HEK293 (cell line): ENCODE measurements around the gene B4GALT5.

ENCODE experiments used
- CTCF ChIA-PET: fragments of 350-600 bp; formaldehyde crosslinking; extraction: SDS; loops from one replicate; lab custom pipeline; 2021; ENCODE audit warnings: antibody characterized with exemption; lab: Yijun Ruan, JAX
- POLR2A ChIA-PET: fragments of 300-600 bp; formaldehyde crosslinking; extraction: SDS; loops from one replicate; lab custom pipeline; 2020; ENCODE audit warnings: antibody characterized with exemption, inconsistent platforms; lab: Yijun Ruan, JAX
- H3K27ac ChIP-seq: fragments of 200-500 bp; sonication (Bioruptor generic); 2 replicates; pipeline ENCODE4 v1.5.1; 2014; ENCODE audit warnings: low read depth, low read length, control low read depth, inconsistent platforms; ENCODE audit errors: extremely low read depth
- H3K36me3 ChIP-seq, 2 experiments: fragments of 200-500 bp in 1 of 2; sonication (Bioruptor generic) in 1 of 2; 1 replicate in 1 of 2; 2 replicates in 1 of 2; pipeline ENCODE4 v1.5.1; 2014 to 2017; ENCODE audit warnings: inconsistent platforms in 2 of 2, low read length in 2 of 2; ENCODE audit not compliant: control insufficient read depth in 2 of 2, insufficient read depth in 1 of 2
- H3K4me1 ChIP-seq: fragments of 200-500 bp; sonication (Bioruptor generic); 2 replicates; pipeline ENCODE4 v1.5.1; 2014; ENCODE audit warnings: mild to moderate bottlenecking, low read length, inconsistent platforms; ENCODE audit not compliant: control insufficient read depth, insufficient read depth
- H3K4me3 ChIP-seq: 2 replicates; pipeline ENCODE4 v1.5.1; 2011; ENCODE audit warnings: low read depth, mild to moderate bottlenecking, control low read depth, low read length, moderate library complexity
- H3K9me3 ChIP-seq: fragments of 200-500 bp; sonication (Bioruptor generic); 2 replicates; pipeline ENCODE4 v1.5.1; 2014; ENCODE audit warnings: low read depth, low read length, inconsistent platforms; ENCODE audit not compliant: control insufficient read depth, insufficient read depth
- ATF2 ChIP-seq: fragments of 450-650 bp; formaldehyde crosslinking; IDR thresholded peaks from 2 replicates; pipeline ENCODE4 v1.5.1; 2016; ENCODE audit warnings: missing biosample characterization, missing genetic modification characterization, low read depth
- BCL11A ChIP-seq: fragments of 450-650 bp; formaldehyde crosslinking; IDR thresholded peaks from 2 replicates; pipeline ENCODE4 v1.5.1; 2016; ENCODE audit warnings: low read depth, missing biosample characterization, missing genetic modification characterization
- ELK4 ChIP-seq: IDR thresholded peaks from 2 replicates; pipeline ENCODE4 v1.6.1; 2011; ENCODE audit warnings: mild to moderate bottlenecking, low read depth, low read length, borderline replicate concordance
- MZF1 ChIP-seq: fragments of 450-650 bp; formaldehyde crosslinking; IDR thresholded peaks from 2 replicates; pipeline ENCODE4 v1.5.1; 2017; ENCODE audit warnings: missing biosample characterization, missing genetic modification characterization, borderline replicate concordance
- PRDM6 ChIP-seq: fragments of 450-650 bp; formaldehyde crosslinking; IDR thresholded peaks from 2 replicates; pipeline ENCODE4 v1.5.1; 2017; ENCODE audit warnings: missing biosample characterization, missing genetic modification characterization
- SALL2 ChIP-seq: fragments of 450-650 bp; formaldehyde crosslinking; IDR thresholded peaks from 2 replicates; pipeline ENCODE4 v1.5.0; 2017; ENCODE audit warnings: missing biosample characterization, mild to moderate bottlenecking, missing genetic modification characterization, borderline replicate concordance
- SP7 ChIP-seq: fragments of 450-650 bp; formaldehyde crosslinking; IDR thresholded peaks from 2 replicates; pipeline ENCODE4 v1.5.1; 2016; ENCODE audit warnings: missing biosample characterization, missing genetic modification characterization
- ZBTB17 ChIP-seq: fragments of 450-650 bp; formaldehyde crosslinking; IDR thresholded peaks from 2 replicates; pipeline ENCODE4 v1.5.1; 2016; ENCODE audit warnings: missing biosample characterization, missing genetic modification characterization
- ZBTB20 ChIP-seq: fragments of 450-650 bp; formaldehyde crosslinking; IDR thresholded peaks from 2 replicates; pipeline ENCODE4 v1.5.1; 2016; ENCODE audit warnings: missing biosample characterization, missing genetic modification characterization
- ZBTB7A ChIP-seq: fragments of 450-650 bp; formaldehyde crosslinking; IDR thresholded peaks from 2 replicates; pipeline ENCODE4 v1.5.1; 2016; ENCODE audit warnings: low read depth, missing biosample characterization, missing genetic modification characterization
- ZEB2 ChIP-seq: fragments of 450-650 bp; formaldehyde crosslinking; IDR thresholded peaks from 2 replicates; pipeline ENCODE4 v1.5.1; 2016; ENCODE audit warnings: missing biosample characterization, missing genetic modification characterization
- ZNF211 ChIP-seq: fragments of 450-650 bp; formaldehyde crosslinking; IDR thresholded peaks from 2 replicates; pipeline ENCODE4 v1.5.1; 2016; ENCODE audit warnings: low read depth, missing biosample characterization, missing genetic modification characterization
- ZNF223 ChIP-seq: fragments of 450-650 bp; formaldehyde crosslinking; IDR thresholded peaks from 2 replicates; pipeline ENCODE4 v1.5.1; 2016; ENCODE audit warnings: missing biosample characterization, missing genetic modification characterization
- ZNF394 ChIP-seq: fragments of 450-650 bp; formaldehyde crosslinking; IDR thresholded peaks from 2 replicates; pipeline ENCODE4 v1.5.1; 2016; ENCODE audit warnings: missing biosample characterization, missing genetic modification characterization, mild to moderate bottlenecking, moderate library complexity, borderline replicate concordance
- ZNF404 ChIP-seq: fragments of 450-650 bp; formaldehyde crosslinking; IDR thresholded peaks from 2 replicates; pipeline ENCODE4 v1.5.1; 2017; ENCODE audit warnings: missing biosample characterization, missing genetic modification characterization
- ZNF449 ChIP-seq: fragments of 450-650 bp; formaldehyde crosslinking; IDR thresholded peaks from 2 replicates; pipeline ENCODE4 v1.5.1; 2017; ENCODE audit warnings: missing biosample characterization, mild to moderate bottlenecking, missing genetic modification characterization, moderate library complexity
- ZNF560 ChIP-seq: fragments of 450-650 bp; formaldehyde crosslinking; IDR thresholded peaks from 2 replicates; pipeline ENCODE4 v1.5.1; 2017; ENCODE audit warnings: missing biosample characterization, missing genetic modification characterization, borderline replicate concordance
- ZNF629 ChIP-seq: fragments of 450-650 bp; formaldehyde crosslinking; IDR thresholded peaks from 2 replicates; pipeline ENCODE4 v1.5.1; 2017; ENCODE audit warnings: missing biosample characterization, missing genetic modification characterization
- ZNF785 ChIP-seq: fragments of 450-650 bp; formaldehyde crosslinking; IDR thresholded peaks from 2 replicates; pipeline ENCODE4 v1.5.1; 2016; ENCODE audit warnings: missing biosample characterization, missing genetic modification characterization
- TF ChIP-seq, protein P1 (sequence below): fragments of 450-650 bp; formaldehyde crosslinking; IDR thresholded peaks from 2 replicates; pipeline ENCODE4 v1.5.1; 2016; ENCODE audit warnings: missing biosample characterization, missing genetic modification characterization

B4GALT5 gene

GRCh38 chr20:49633643-49634042 lies 80.0 kb downstream of the B4GALT5 start:
- H3K27ac ChIP-seq = no peak overlapping the region
- TF ChIP-seq BCL11A = no peak
- peak; percentile 45; the same call in 1 of the 2 replicates for TF ChIP-seq ZBTB20 (tag by site-specific recombination)
- TF ChIP-seq ATF2 (tag by site-specific recombination) = peak; percentile 31; the same call in 1 of the 2 replicates
- TF ChIP-seq ZNF629 = peak; percentile 30; the same call in 1 of the 2 replicates
- TF ChIP-seq, all 188 proteins: peak for 3
- ChIA-PET CTCF (interaction anchor here (0.6 kb wide), 1 partner anchor 9 kb away, joined by 3 read pairs; no protein-coding TSS in a partner anchor), POLR2A (no interaction called here)
- no peaks in the 10 kb centered on the region for H3K9me3 ChIP-seq
- H3K4me3 ChIP-seq = no peak overlapping the region
- H3K36me3 ChIP-seq = peaks cover 10 to 45% of the 10 kb centered on the region in 2 experiments
- H3K4me1 ChIP-seq = no peaks in the 10 kb centered on the region

- TF ChIP-seq ZNF785 (tag by site-specific recombination) (no peak), ZBTB17 (peak; percentile 82)
- no peaks in the 10 kb centered on the region for H3K4me1 ChIP-seq
Measured at GRCh38 chr20:49633023-49633422, 80.7 kb downstream of the B4GALT5 start.

DNA sequence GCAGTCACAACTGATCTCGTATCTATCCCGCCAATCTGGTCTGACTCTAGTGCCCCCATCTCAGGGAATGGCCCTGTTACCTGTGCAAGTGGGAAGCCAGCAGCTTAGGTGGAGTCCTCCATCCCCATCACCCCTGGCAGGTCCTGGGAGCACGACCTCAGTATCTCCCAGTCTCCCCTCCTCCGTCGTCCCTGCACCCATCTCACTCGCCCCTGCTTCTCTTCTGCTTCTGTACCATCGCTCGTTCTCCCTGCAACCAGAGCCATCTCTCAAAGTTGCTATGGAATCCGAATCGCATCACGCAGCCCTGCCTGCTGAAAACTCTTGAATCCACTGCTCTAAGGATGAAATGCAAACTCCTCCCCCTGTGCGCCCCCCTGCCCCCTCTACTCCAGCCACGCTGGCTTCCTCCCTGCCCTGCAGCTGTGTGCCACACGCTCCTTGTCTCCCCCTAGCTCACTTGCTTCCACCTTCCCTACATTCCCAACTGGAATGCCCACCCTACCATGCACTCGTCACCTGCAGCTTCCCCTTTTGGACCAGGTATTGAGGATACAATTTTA lies 81.7 kb downstream of the B4GALT5 start:
- CTCF ChIA-PET = interaction anchor here (0.6 kb wide), 2 partner anchors 174 to 257 kb away, joined by 3 to 8 read pairs; no protein-coding TSS in a partner anchor
- Histone ChIP-seq H3K4me1 (no peaks in the 10 kb centered on the region), H3K36me3 (peaks cover 0 to 30% of the 10 kb centered on the region in 2 experiments; a peak in 2 of 3 replicates), H3K9me3 (no peaks in the 10 kb centered on the region), H3K27ac (no peak overlapping the region), H3K4me3 (no peak overlapping the region)
- POLR2A ChIA-PET = no interaction called here
- TF ChIP-seq MZF1 (tag by site-specific recombination) = no peak
- TF ChIP-seq ZNF560 (tag by site-specific recombination) = no peak
- no peak for TF ChIP-seq ZNF211 (tag by site-specific recombination)
- TF ChIP-seq ZNF449 (tag by site-specific recombination) = no peak
- no peak for TF ChIP-seq PRDM6 (tag by site-specific recombination)
- TF ChIP-seq ZBTB7A (tag by site-specific recombination) = no peak
- TF ChIP-seq, protein P1, sequence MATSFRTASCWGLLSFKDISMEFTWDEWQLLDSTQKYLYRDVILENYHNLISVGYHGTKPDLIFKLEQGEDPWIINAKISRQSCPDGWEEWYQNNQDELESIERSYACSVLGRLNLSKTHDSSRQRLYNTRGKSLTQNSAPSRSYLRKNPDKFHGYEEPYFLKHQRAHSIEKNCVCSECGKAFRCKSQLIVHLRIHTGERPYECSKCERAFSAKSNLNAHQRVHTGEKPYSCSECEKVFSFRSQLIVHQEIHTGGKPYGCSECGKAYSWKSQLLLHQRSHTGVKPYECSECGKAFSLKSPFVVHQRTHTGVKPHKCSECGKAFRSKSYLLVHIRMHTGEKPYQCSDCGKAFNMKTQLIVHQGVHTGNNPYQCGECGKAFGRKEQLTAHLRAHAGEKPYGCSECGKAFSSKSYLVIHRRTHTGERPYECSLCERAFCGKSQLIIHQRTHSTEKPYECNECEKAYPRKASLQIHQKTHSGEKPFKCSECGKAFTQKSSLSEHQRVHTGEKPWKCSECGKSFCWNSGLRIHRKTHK (tag by site-specific recombination) = no peak
- no peak for TF ChIP-seq SALL2 (tag by site-specific recombination)
- TF ChIP-seq ATF2 (tag by site-specific recombination) = no peak
- TF ChIP-seq ZNF404 (tag by site-specific recombination) = no peak
- TF ChIP-seq ZNF394 (tag by site-specific recombination) = no peak
- no peak for TF ChIP-seq SP7 (tag by site-specific recombination)
- no peak for TF ChIP-seq ZNF223 (tag by site-specific recombination)
- no peak for TF ChIP-seq ELK4
- no peak for TF ChIP-seq ZEB2 (tag by site-specific recombination)

More at GRCh38 chr20:49633023-49633422, 80.7 kb downstream of the B4GALT5 start:
- ChIA-PET POLR2A (no interaction called here), CTCF (interaction anchor here (0.5 kb wide), 2 partner anchors 22 to 90 kb away, joined by 3 to 4 read pairs; no protein-coding TSS in a partner anchor)
- Histone ChIP-seq H3K27ac (no peak overlapping the region), H3K9me3 (no peaks in the 10 kb centered on the region), H3K36me3 (peaks cover 6 to 39% of the 10 kb centered on the region in 2 experiments; a peak in 2 of 3 replicates), H3K4me3 (no peak overlapping the region)
